T follicular helper cell (primary cell): Measurements from ENCODE around the gene TULP4.

Experiments used
- DNase-seq: peaks from one replicate; pipeline ENCODE4 v3.0.0-alpha.2; 2020; ENCODE audit warnings: low read depth

Gene TULP4

GRCh38 chr6:158358450-158359077 lies 46.3 kb downstream of the TULP4 start:
- DNase-seq, result no peak

- DNase-seq, result no peak
Measured at GRCh38 chr6:158361068-158361467, 48.8 kb downstream of the TULP4 start.

GRCh38 chr6:158361961-158362669 lies 49.9 kb downstream of the TULP4 start:
- DNase-seq, result no peak

GRCh38 chr6:158366363-158366762 lies 54.1 kb downstream of the TULP4 start:
- no peak for DNase-seq

- no peak for DNase-seq
Measured at GRCh38 chr6:158367816-158368215, 55.6 kb downstream of the TULP4 start.

- DNase-seq, result no peak
Measured at GRCh38 chr6:158369241-158369640, 57.0 kb downstream of the TULP4 start.

- no peak for DNase-seq
Measured at GRCh38 chr6:158370805-158371204, 58.5 kb downstream of the TULP4 start.

GRCh38 chr6:158371261-158371660 lies 59.0 kb downstream of the TULP4 start:
- no peak for DNase-seq

- no peak for DNase-seq
Measured at GRCh38 chr6:158372574-158372973, 60.3 kb downstream of the TULP4 start.

- no peak for DNase-seq
Measured at GRCh38 chr6:158373214-158373613, 60.9 kb downstream of the TULP4 start.

GRCh38 chr6:158374020-158374419 lies 61.8 kb downstream of the TULP4 start:
- DNase-seq, result no peak

- no peak for DNase-seq
Measured at GRCh38 chr6:158376631-158377081, 64.4 kb downstream of the TULP4 start.

- no peak for DNase-seq
Measured at GRCh38 chr6:158377860-158378259, 65.6 kb downstream of the TULP4 start.

- DNase-seq, result no peak
Measured at GRCh38 chr6:158379336-158379735, 67.1 kb downstream of the TULP4 start.

- no peak for DNase-seq
Measured at GRCh38 chr6:158381214-158381613, 68.9 kb downstream of the TULP4 start.

GRCh38 chr6:158382491-158382890 lies 70.2 kb downstream of the TULP4 start:
- no peak for DNase-seq

- DNase-seq, result no peak
Measured at GRCh38 chr6:158383057-158383456, 70.8 kb downstream of the TULP4 start.

- DNase-seq, result no peak
Measured at GRCh38 chr6:158383542-158383941, 71.3 kb downstream of the TULP4 start.

GRCh38 chr6:158384671-158385110 lies 72.4 kb downstream of the TULP4 start:
- DNase-seq, result no peak

- DNase-seq, result no peak
Measured at GRCh38 chr6:158387036-158387435, 74.8 kb downstream of the TULP4 start.

GRCh38 chr6:158387578-158387977 lies 75.3 kb downstream of the TULP4 start:
- DNase-seq, result no peak

GRCh38 chr6:158388727-158389126 lies 76.5 kb downstream of the TULP4 start:
- no peak for DNase-seq

GRCh38 chr6:158389193-158389919 lies 77.1 kb downstream of the TULP4 start:
- DNase-seq, result no peak
